OCI-LY7 (cell line): ENCODE results near the gene SNAP25. TPM values are rescaled to one million over a fixed set of nuclear protein-coding genes. Genes with fewer than 3 reads are reported as not detected.

Experiments used
- BruUV-seq: library from RNA; stranded (reverse); fragments of 400-500 nt; replicated peaks from 2 replicates; lab custom pipeline; 2021; lab: Mats Ljungman, UMichigan
- CTCF ChIA-PET: fragments of 300-600 bp; sonication (Branson Sonifier 250); formaldehyde crosslinking; loops from one replicate; lab custom pipeline; 2022; ENCODE audit warnings: antibody characterized with exemption; ENCODE audit not compliant: unreplicated experiment; lab: Charles Lee
- POLR2A ChIA-PET: fragments of 300-600 bp; sonication (Branson Sonifier 250); formaldehyde crosslinking; loops from one replicate; lab custom pipeline; 2022; ENCODE audit warnings: antibody characterized with exemption; lab: Charles Lee
- DNase-seq: peaks from one replicate; pipeline ENCODE4 v3.0.0-alpha.2; 2015; ENCODE audit warnings: low spot score
- H2AFZ ChIP-seq: fragments of 200-600 bp; sonication (generic), shearing (Covaris generic); 2 replicates; pipeline ENCODE4 v1.6.1; 2014; ENCODE audit warnings: mild to moderate bottlenecking, antibody characterized with exemption, low read length, moderate library complexity
- H3K27ac ChIP-seq: fragments of 200-600 bp; sonication (generic); 2 replicates; pipeline ENCODE4 v1.5.1; 2014; ENCODE audit warnings: mixed run types, low read depth, mild to moderate bottlenecking, moderate library complexity, low read length, inconsistent platforms; ENCODE audit not compliant: poor library complexity, severe bottlenecking
- H3K36me3 ChIP-seq: fragments of 200-600 bp; sonication (generic); 2 replicates; pipeline ENCODE4 v1.6.1; 2014; ENCODE audit warnings: mild to moderate bottlenecking, antibody characterized with exemption, low read length, moderate library complexity, mixed read lengths; ENCODE audit not compliant: insufficient read depth
- H3K4me1 ChIP-seq: fragments of 200-600 bp; sonication (generic); 2 replicates; pipeline ENCODE4 v1.5.1; 2014; ENCODE audit warnings: mild to moderate bottlenecking, low read length; ENCODE audit not compliant: insufficient read depth, poor library complexity, severe bottlenecking
- H3K4me2 ChIP-seq: fragments of 200-600 bp; sonication (generic); 2 replicates; pipeline ENCODE4 v1.6.1; 2014; ENCODE audit warnings: mild to moderate bottlenecking, low read length
- H3K4me3 ChIP-seq: fragments of 200-600 bp; sonication (generic); 2 replicates; pipeline ENCODE4 v1.5.1; 2014; ENCODE audit warnings: mild to moderate bottlenecking, low read depth, low read length; ENCODE audit not compliant: poor library complexity, severe bottlenecking
- H3K79me2 ChIP-seq: fragments of 200-600 bp; sonication (generic); 2 replicates; pipeline ENCODE4 v1.6.1; 2016; ENCODE audit warnings: low read depth, mild to moderate bottlenecking, low read length, moderate library complexity, mixed read lengths; ENCODE audit not compliant: insufficient read depth
- H3K9me2 ChIP-seq: fragments of 200-600 bp; sonication (generic); 2 replicates; pipeline ENCODE4 v1.6.1; 2016; ENCODE audit warnings: mild to moderate bottlenecking, low read length, mixed read lengths; ENCODE audit not compliant: insufficient read depth
- H3K9me3 ChIP-seq: fragments of 200-600 bp; sonication (generic); 2 replicates; pipeline ENCODE4 v1.6.1; 2014; ENCODE audit warnings: mild to moderate bottlenecking, mixed run types, low read length, mixed read lengths
- H4K20me1 ChIP-seq: fragments of 200-600 bp; sonication (generic); 2 replicates; pipeline ENCODE4 v1.6.1; 2014; ENCODE audit warnings: mild to moderate bottlenecking, antibody characterized with exemption, low read length, moderate library complexity, mixed read lengths; ENCODE audit not compliant: insufficient read depth
- EZH2phosphoT487 ChIP-seq: fragments of 200-600 bp; sonication (generic); IDR thresholded peaks from 2 replicates; pipeline ENCODE4 v1.6.1; 2018; ENCODE audit warnings: low read depth, borderline replicate concordance, mild to moderate bottlenecking, mixed run types, antibody characterized with exemption, low read length, moderate library complexity, mixed read lengths
- intact Hi-C: fragments of 100-400 bp; cut with micrococcal nuclease; formaldehyde crosslinking; loops from one replicate; pipeline ENCODE4 v1.10.0; 2022; ENCODE audit not compliant: unreplicated experiment
- total RNA-seq, 2 experiments: library from RNA; depleted of rRNA in 1 of 2; stranded (reverse); fragments of >200 nt in 1 of 2; shearing (Covaris generic) in 1 of 2; gene quantifications; 2 replicates each; pipeline ENCODE4 v1.2.3, GENCODE V29; 2014 to 2022
- TF ChIP-seq, protein P1 (sequence below): fragments of 200-600 bp; sonication (generic); conservative IDR thresholded peaks from 2 replicates; pipeline ENCODE4 v1.5.1; 2014; ENCODE audit warnings: mild to moderate bottlenecking, antibody characterized with exemption, low read length, moderate library complexity, mixed read lengths

SNAP25 gene
- total RNA-seq, 2 experiments from 2014 or later: not detected

- CTCF ChIA-PET: no interaction called here
- H3K4me3 ChIP-seq: no peak overlapping the region
Observed at GRCh38 chr20:10278412-10278811, 59.8 kb downstream of the SNAP25 start.

GRCh38 chr20:10280018-10280908 lies 61.6 kb downstream of the SNAP25 start:
- Histone ChIP-seq H3K79me2 (no peaks in the 10 kb centered on the region), H3K27ac (no peak overlapping the region), H3K36me3 (no peaks in the 10 kb centered on the region), H3K9me3 (no peaks in the 10 kb centered on the region), H4K20me1 (no peaks in the 10 kb centered on the region), H3K9me2 (peaks cover 3% of the 10 kb centered on the region; the same call in 1 of the 2 replicates), H3K4me1 (no peaks in the 10 kb centered on the region), H2AFZ (no peak overlapping the region), H3K4me2 (no peak overlapping the region), H3K4me3 (no peak overlapping the region)
- no peak for DNase-seq
- POLR2A ChIA-PET: interaction anchor here (1.1 to 1.2 kb wide), 2 partner anchors 57 to 72 kb away, joined by 3 to 4 read pairs; no protein-coding TSS in a partner anchor
- CTCF ChIA-PET: no interaction called here
- intact Hi-C loops: no loop called here
- BruUV-seq: no TSS peak
- no peak for TF ChIP-seq EZH2phosphoT487

More at GRCh38 chr20:10278412-10278811, 59.8 kb downstream of the SNAP25 start:
- intact Hi-C loops: no loop called here
- no TSS peak for BruUV-seq
- Histone ChIP-seq H2AFZ (no peak overlapping the region), H3K9me2 (no peaks in the 10 kb centered on the region), H3K4me2 (no peak overlapping the region), H3K27ac (no peak overlapping the region), H4K20me1 (no peaks in the 10 kb centered on the region), H3K79me2 (no peaks in the 10 kb centered on the region), H3K9me3 (no peaks in the 10 kb centered on the region), H3K36me3 (no peaks in the 10 kb centered on the region), H3K4me1 (no peaks in the 10 kb centered on the region)
- no peak for TF ChIP-seq EZH2phosphoT487
- TF ChIP-seq, protein P1, sequence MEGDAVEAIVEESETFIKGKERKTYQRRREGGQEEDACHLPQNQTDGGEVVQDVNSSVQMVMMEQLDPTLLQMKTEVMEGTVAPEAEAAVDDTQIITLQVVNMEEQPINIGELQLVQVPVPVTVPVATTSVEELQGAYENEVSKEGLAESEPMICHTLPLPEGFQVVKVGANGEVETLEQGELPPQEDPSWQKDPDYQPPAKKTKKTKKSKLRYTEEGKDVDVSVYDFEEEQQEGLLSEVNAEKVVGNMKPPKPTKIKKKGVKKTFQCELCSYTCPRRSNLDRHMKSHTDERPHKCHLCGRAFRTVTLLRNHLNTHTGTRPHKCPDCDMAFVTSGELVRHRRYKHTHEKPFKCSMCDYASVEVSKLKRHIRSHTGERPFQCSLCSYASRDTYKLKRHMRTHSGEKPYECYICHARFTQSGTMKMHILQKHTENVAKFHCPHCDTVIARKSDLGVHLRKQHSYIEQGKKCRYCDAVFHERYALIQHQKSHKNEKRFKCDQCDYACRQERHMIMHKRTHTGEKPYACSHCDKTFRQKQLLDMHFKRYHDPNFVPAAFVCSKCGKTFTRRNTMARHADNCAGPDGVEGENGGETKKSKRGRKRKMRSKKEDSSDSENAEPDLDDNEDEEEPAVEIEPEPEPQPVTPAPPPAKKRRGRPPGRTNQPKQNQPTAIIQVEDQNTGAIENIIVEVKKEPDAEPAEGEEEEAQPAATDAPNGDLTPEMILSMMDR: no peak
- DNase-seq: no peak
- POLR2A ChIA-PET: no interaction called here

- H3K4me2 ChIP-seq: no peak overlapping the region
- no peak for DNase-seq
- peaks cover 3% of the 10 kb centered on the region; the same call in 1 of the 2 replicates for H3K9me2 ChIP-seq
- no peak overlapping the region for H3K4me3 ChIP-seq
- H2AFZ ChIP-seq: no peak overlapping the region
- no peaks in the 10 kb centered on the region for H4K20me1 ChIP-seq
- H3K9me3 ChIP-seq: no peaks in the 10 kb centered on the region
- no peak overlapping the region for H3K27ac ChIP-seq
- ChIA-PET CTCF (no interaction called here), POLR2A (interaction anchor here (1.1 to 2.0 kb wide), 4 partner anchors 10 to 74 kb away, joined by 3 to 7 read pairs (median 4); no protein-coding TSS in a partner anchor)
- TF ChIP-seq, protein P1: no peak
- no peak for TF ChIP-seq EZH2phosphoT487
- no peaks in the 10 kb centered on the region for H3K4me1 ChIP-seq
- intact Hi-C loops: no loop called here
- H3K79me2 ChIP-seq: no peaks in the 10 kb centered on the region
- BruUV-seq: no TSS peak
- no peaks in the 10 kb centered on the region for H3K36me3 ChIP-seq
Observed at GRCh38 chr20:10281911-10282310, 63.3 kb downstream of the SNAP25 start.
